AG09319 (cell line): ENCODE measurements around the gene MDM1.
A peak's percentile ranks its signal among the peaks of the same experiment; 100 is the strongest.

Experiments
- DNase-seq: peaks from one replicate; pipeline ENCODE4 v3.0.0-alpha.2; 2010; ENCODE audit warnings: low read depth; ENCODE audit errors: extremely low read depth
- TF ChIP-seq, protein P1 (sequence below): IDR thresholded peaks from 2 replicates; pipeline ENCODE4 v1.5.1; 2011; ENCODE audit warnings: low read depth, mild to moderate bottlenecking, inconsistent platforms, low read length, moderate library complexity

MDM1 gene

DNA sequence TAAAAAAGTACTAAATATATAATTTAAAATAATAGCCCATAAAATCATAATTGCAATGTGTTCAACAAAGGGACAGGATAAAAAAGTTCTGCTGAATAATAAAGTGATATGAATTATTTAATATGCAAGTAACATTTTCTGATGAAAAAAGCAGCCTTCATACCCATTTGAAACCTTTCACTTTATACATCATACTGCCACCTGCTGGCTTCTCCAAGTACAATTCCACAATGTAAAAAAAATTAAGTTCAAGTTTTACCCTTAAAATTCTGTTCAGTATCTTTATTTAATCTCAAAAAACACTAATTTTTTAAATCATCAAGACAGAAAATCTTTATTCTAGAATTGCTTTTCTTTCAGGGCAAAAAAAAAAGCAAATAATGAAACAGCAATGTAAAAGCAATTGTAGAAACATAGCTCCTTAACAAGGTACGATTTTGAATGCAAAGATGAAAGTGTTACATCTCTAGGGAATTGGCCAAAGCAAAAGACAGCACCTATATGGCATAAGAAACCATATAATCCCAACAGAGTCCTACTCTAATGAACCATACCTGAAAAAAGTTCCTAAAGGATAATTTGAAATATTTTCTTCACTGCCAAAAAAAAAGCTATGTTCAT, 15.0 kb downstream of the MDM1 start:
- TF ChIP-seq, protein P1, sequence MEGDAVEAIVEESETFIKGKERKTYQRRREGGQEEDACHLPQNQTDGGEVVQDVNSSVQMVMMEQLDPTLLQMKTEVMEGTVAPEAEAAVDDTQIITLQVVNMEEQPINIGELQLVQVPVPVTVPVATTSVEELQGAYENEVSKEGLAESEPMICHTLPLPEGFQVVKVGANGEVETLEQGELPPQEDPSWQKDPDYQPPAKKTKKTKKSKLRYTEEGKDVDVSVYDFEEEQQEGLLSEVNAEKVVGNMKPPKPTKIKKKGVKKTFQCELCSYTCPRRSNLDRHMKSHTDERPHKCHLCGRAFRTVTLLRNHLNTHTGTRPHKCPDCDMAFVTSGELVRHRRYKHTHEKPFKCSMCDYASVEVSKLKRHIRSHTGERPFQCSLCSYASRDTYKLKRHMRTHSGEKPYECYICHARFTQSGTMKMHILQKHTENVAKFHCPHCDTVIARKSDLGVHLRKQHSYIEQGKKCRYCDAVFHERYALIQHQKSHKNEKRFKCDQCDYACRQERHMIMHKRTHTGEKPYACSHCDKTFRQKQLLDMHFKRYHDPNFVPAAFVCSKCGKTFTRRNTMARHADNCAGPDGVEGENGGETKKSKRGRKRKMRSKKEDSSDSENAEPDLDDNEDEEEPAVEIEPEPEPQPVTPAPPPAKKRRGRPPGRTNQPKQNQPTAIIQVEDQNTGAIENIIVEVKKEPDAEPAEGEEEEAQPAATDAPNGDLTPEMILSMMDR = peak; percentile 50
- peak; percentile 19 for DNase-seq

DNA sequence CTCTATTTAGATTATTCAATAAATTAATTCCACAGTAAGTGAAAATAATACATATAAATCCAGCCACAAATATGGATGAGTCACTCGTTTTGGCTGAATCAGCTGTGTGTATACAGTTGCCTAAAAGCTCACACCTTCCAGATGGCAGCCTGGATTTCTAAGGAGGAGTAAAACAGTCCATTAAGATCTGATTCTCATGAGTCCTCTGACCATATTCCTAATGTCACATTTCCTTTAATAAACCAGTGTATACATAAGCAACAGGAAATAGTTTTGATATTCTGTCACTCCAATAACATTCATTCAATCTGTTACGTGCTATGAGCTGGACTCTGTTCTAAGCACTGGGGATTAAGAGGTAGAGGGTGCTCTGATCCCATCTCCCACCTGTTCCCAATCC, 21.8 kb downstream of the MDM1 start:
- peak; percentile 38 for DNase-seq
- TF ChIP-seq, protein P1 = no peak

DNA sequence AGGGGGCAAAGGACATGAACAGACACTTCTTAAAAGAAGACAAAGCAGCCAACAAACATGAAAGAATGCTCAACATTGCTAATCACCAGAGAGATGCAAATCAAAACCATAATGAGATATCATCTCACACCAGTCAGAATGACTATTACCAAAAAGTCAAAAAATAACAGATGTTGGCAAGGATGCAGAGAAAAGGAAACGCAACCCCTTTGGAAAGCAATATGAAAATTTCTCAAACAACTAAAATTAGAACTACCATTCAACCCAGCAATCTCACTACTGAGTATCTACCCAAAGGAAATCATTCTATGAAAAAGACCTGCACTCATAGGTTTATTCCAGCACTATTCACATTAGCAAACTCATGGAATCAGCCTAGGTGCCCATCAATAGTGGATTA, 25.6 kb downstream of the MDM1 start:
- no peak for DNase-seq
- TF ChIP-seq, protein P1 = no peak

DNA sequence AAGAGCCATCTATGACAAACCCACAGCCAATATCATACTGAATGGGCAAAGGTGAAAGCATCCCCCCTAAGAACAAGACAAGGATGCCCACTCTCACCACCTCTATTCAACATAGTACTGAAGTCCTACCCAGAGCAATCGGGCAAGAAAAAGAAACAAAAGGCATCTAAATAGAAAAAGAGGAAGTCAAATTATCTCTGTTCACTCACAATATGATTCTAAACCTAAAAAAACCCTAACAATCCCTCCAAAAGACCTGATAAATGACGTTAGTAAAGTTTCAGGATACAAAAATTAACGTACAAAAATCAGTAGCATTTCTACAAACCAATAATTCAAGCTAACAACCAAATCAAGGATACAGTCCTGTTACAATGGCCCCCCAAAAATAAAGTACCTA, 26.9 kb downstream of the MDM1 start:
- DNase-seq = no peak
- TF ChIP-seq, protein P1 = no peak

DNA sequence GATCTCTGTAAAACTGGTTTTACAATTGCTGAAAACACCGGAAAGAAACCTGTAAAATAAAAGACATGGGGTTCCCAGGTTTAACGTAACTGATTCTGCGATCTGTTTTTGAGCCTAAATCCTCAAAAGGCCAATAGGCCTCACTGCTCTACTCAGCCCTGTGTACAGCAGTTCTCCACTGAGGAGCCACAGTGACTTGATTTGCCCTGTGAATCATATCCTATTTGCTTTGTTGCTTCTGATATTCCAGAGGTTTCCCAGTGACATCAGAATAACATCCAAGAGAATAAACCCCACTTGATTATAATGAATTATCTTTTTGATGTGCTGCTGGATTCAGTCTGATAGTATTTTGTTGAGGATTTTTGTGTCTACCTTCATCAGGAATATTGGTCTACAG, 27.5 kb downstream of the MDM1 start:
- TF ChIP-seq, protein P1 = no peak

DNA sequence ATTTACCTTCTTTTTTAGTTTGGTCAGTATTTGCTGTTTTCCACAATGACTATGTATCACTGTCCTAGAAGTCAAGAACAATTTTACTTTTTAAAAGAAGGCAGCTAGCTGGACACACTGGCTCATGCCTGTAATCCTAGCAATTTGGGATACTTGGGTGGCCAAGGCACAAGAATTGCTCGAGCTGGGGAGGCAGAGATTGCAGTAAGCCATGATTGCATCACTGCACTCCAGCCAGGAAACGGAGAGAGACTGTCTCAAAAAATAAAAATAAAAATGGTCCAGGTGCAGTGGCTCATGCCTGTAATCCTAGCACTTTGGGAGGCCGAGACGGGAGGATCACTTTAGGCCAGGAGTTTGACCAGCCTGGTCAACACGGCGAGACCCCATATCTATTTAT, 28.3 kb downstream of the MDM1 start:
- TF ChIP-seq, protein P1 = no peak
- no peak for DNase-seq

More for the DNA sequence above, 27.5 kb downstream of the MDM1 start:
- DNase-seq = no peak

DNA sequence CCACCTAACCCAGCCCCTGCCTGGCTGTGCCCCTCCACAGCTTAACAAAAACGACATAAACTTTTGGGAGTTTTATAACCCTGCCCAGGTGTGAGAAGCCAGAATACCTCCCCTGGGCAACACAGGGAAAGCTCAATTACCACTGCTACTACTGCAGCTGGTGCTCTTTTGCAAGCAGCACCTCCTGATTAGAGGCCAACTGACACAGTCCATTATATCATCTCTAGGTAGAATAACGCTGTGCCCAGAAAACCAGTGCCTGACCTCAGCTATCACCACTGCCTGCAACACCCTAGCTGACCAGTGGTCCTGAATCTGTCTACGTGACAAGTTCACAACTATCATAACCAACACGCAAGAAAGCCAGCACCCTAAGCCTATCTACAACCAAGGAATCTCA, 34.2 kb downstream of the MDM1 start:
- TF ChIP-seq, protein P1 = no peak
- no peak for DNase-seq
